Thymus (tissue), 11 donors: ENCODE data around the gene TENT5A. TPM values are rescaled to one million over a fixed set of nuclear protein-coding genes. Genes with fewer than 3 reads are reported as not detected.

Experiments
- DNase-seq, 9 donors: peaks; one replicate each; pipeline ENCODE4 v3.0.0-alpha.2; 2013; ENCODE audit warnings: low spot score in 9 of 9, low read depth in 6 of 9, missing footprints in 1 of 9
- H3K27ac ChIP-seq, 2 donors: one replicate each; pipeline ENCODE4 v1.5.1; 2013; ENCODE audit warnings: control low read depth in 1 of 2, low read depth in 1 of 2, low read length in 1 of 2, mild to moderate bottlenecking in 1 of 2, moderate library complexity in 1 of 2
- H3K27me3 ChIP-seq, 2 donors: one replicate each; pipeline ENCODE4 v1.5.1; 2013; ENCODE audit warnings: low read length in 1 of 2; ENCODE audit not compliant: control insufficient read depth in 2 of 2, insufficient read depth in 1 of 2
- H3K36me3 ChIP-seq, 2 donors: one replicate each; pipeline ENCODE4 v1.5.1; 2013; ENCODE audit warnings: low read length in 1 of 2, mild to moderate bottlenecking in 1 of 2, moderate library complexity in 1 of 2; ENCODE audit not compliant: control insufficient read depth in 2 of 2, insufficient read depth in 2 of 2
- H3K4me1 ChIP-seq, 2 donors: one replicate each; pipeline ENCODE4 v1.5.1; 2013; ENCODE audit warnings: low read length in 2 of 2; ENCODE audit not compliant: control insufficient read depth in 2 of 2, insufficient read depth in 2 of 2
- H3K4me3 ChIP-seq, 2 donors: one replicate each; pipeline ENCODE4 v1.5.1; 2013; ENCODE audit warnings: low read length in 2 of 2, control low read depth in 1 of 2, mild to moderate bottlenecking in 1 of 2
- H3K9me3 ChIP-seq, 2 donors: one replicate each; pipeline ENCODE4 v1.5.1; 2013; ENCODE audit warnings: low read length in 1 of 2, mild to moderate bottlenecking in 1 of 2; ENCODE audit not compliant: control insufficient read depth in 2 of 2, insufficient read depth in 1 of 2
- WGBS: extraction: QIAGEN DNeasy Blood & Tissue Kit; methylation state at CpG from one replicate; pipeline ENCODE4 v1.1.7; 2013; 5-methylcytosine and 5-hydroxymethylcytosine counted together
- polyA plus RNA-seq: library from polyadenylated mRNA; stranded (reverse); fragments of 200-250 nt; gene quantifications from one replicate; pipeline ENCODE4 v1.2.3, GENCODE V29; 2013
- total RNA-seq: library from RNA; stranded (reverse); fragments of 120-200 nt; gene quantifications from one replicate; pipeline ENCODE4 v1.2.4, GENCODE V29; 2013
- donor health status: healthy.

The TENT5A gene
- total and polyA plus RNA-seq, 2 donors: 4.2 to 4.7 TPM

GRCh38 chr6:81736428-81736827, 16.1 kb downstream of the TENT5A start:
- no peak for DNase-seq
- no peaks in the 10 kb centered on the region for H3K27me3 ChIP-seq
- no peaks in the 10 kb centered on the region for H3K9me3 ChIP-seq
- no peaks in the 10 kb centered on the region for H3K4me1 ChIP-seq
- no peaks in the 10 kb centered on the region for H3K36me3 ChIP-seq
- H3K27ac ChIP-seq: no peak overlapping the region
- no peak overlapping the region for H3K4me3 ChIP-seq

- Histone ChIP-seq H3K27ac (no peak overlapping the region), H3K4me3 (no peak overlapping the region), H3K27me3 (no peaks in the 10 kb centered on the region), H3K4me1 (no peaks in the 10 kb centered on the region), H3K9me3 (no peaks in the 10 kb centered on the region), H3K36me3 (no peaks in the 10 kb centered on the region)
- 91% methylated on average over 1 of the region's 1 CpG for WGBS
- DNase-seq: no peak
These were observed 16.6 kb downstream of the TENT5A start for GRCh38 chr6:81735756-81736380.

- no peaks in the 10 kb centered on the region for H3K36me3 ChIP-seq
- no peaks in the 10 kb centered on the region for H3K4me1 ChIP-seq
- no peak overlapping the region for H3K27ac ChIP-seq
- H3K27me3 ChIP-seq: no peaks in the 10 kb centered on the region
- no peaks in the 10 kb centered on the region for H3K9me3 ChIP-seq
- 98% methylated on average over 2 of the region's 2 CpGs for WGBS
- no peak for DNase-seq
- H3K4me3 ChIP-seq: no peak overlapping the region
These were observed 17.9 kb downstream of the TENT5A start for GRCh38 chr6:81734500-81735150.

GRCh38 chr6:81734081-81734480, 18.4 kb downstream of the TENT5A start:
- WGBS: 95% methylated on average over 2 of the region's 2 CpGs
- DNase-seq: no peak
- Histone ChIP-seq H3K27me3 (no peaks in the 10 kb centered on the region), H3K4me3 (no peak overlapping the region), H3K27ac (no peak overlapping the region), H3K9me3 (no peaks in the 10 kb centered on the region), H3K36me3 (no peaks in the 10 kb centered on the region), H3K4me1 (no peaks in the 10 kb centered on the region)

- Histone ChIP-seq H3K9me3 (no peaks in the 10 kb centered on the region), H3K36me3 (no peaks in the 10 kb centered on the region), H3K27me3 (no peaks in the 10 kb centered on the region), H3K4me1 (no peaks in the 10 kb centered on the region), H3K4me3 (no peak overlapping the region), H3K27ac (no peak overlapping the region)
- no peak for DNase-seq
- WGBS: 91% methylated on average over 1 of the region's 1 CpG
These were observed 20.7 kb downstream of the TENT5A start for GRCh38 chr6:81731814-81732213.

GRCh38 chr6:81727876-81728517, 24.5 kb downstream of the TENT5A start:
- 91% methylated on average over 8 of the region's 8 CpGs for WGBS
- no peak for DNase-seq
- H3K27me3 ChIP-seq: no peaks in the 10 kb centered on the region
- H3K36me3 ChIP-seq: no peaks in the 10 kb centered on the region
- no peaks in the 10 kb centered on the region for H3K9me3 ChIP-seq
- no peaks in the 10 kb centered on the region for H3K4me1 ChIP-seq
- H3K27ac ChIP-seq: no peak overlapping the region
- no peak overlapping the region for H3K4me3 ChIP-seq

- H3K4me3 ChIP-seq: no peak overlapping the region
- H3K27me3 ChIP-seq: no peaks in the 10 kb centered on the region
- no peak for DNase-seq
- 92% methylated on average over 2 of the region's 2 CpGs for WGBS
- H3K9me3 ChIP-seq: no peaks in the 10 kb centered on the region
- H3K36me3 ChIP-seq: no peaks in the 10 kb centered on the region
- H3K27ac ChIP-seq: no peak overlapping the region
- no peaks in the 10 kb centered on the region for H3K4me1 ChIP-seq
These were observed 27.4 kb downstream of the TENT5A start for GRCh38 chr6:81725127-81725526.

GRCh38 chr6:81722506-81723223, 29.8 kb downstream of the TENT5A start:
- Histone ChIP-seq H3K27me3 (no peaks in the 10 kb centered on the region), H3K4me3 (no peak overlapping the region), H3K4me1 (no peaks in the 10 kb centered on the region), H3K9me3 (no peaks in the 10 kb centered on the region), H3K27ac (no peak overlapping the region), H3K36me3 (no peaks in the 10 kb centered on the region)
- 75% methylated on average over 1 of the region's 1 CpG for WGBS
- DNase-seq: no peak

- DNase-seq: no peak
- H3K4me3 ChIP-seq: no peak overlapping the region
- H3K36me3 ChIP-seq: no peaks in the 10 kb centered on the region
- H3K4me1 ChIP-seq: no peaks in the 10 kb centered on the region
- no peak overlapping the region for H3K27ac ChIP-seq
- no peaks in the 10 kb centered on the region for H3K27me3 ChIP-seq
- no peaks in the 10 kb centered on the region for H3K9me3 ChIP-seq
- WGBS: 98% methylated on average over 1 of the region's 1 CpG
These were observed 32.1 kb downstream of the TENT5A start for GRCh38 chr6:81720427-81720826.
